Stomach (tissue), 9 donors: Measurements from ENCODE around the gene PDE4D. TPM values are rescaled to one million over a fixed set of nuclear protein-coding genes. Genes with fewer than 3 reads are reported as not detected.
"Not testable (repeated sequence)": the region's sequence is repeated elsewhere in the genome, so short reads cannot be mapped to it uniquely, and the experiment has no call there.

Source experiments
- DNase-seq, 2 donors: peaks; one replicate each; pipeline versions ENCODE4 v3.0.0 to v3.0.0-alpha.2; 2013 to 2019
- H3K27ac ChIP-seq, 5 donors: fragments of 200-600 bp in 4 of 5; sonication (generic) in 4 of 5; one replicate each; pipeline ENCODE4 v1.5.1; 2013 to 2019; ENCODE audit warnings: mild to moderate bottlenecking in 1 of 5, moderate library complexity in 1 of 5
- H3K27me3 ChIP-seq, 3 donors: fragments of 200-600 bp; sonication (generic); one replicate each; pipeline ENCODE4 v1.5.1; 2017 to 2019; ENCODE audit warnings: mixed run types in 1 of 3
- H3K36me3 ChIP-seq, 4 donors: fragments of 200-600 bp; sonication (generic); 1 replicate in 3 of 4; 2 replicates in 1 of 4; pipeline ENCODE4 v1.5.1; 2016 to 2019
- H3K4me1 ChIP-seq, 4 donors: fragments of 200-600 bp; sonication (generic); one replicate each; pipeline ENCODE4 v1.5.1; 2016 to 2019
- H3K4me3 ChIP-seq, 4 donors: fragments of 200-600 bp; sonication (generic) in 3 of 4; one replicate each; pipeline ENCODE4 v1.5.1; 2016 to 2019; ENCODE audit warnings: mild to moderate bottlenecking in 1 of 4
- H3K9me3 ChIP-seq, 4 donors: fragments of 200-600 bp; sonication (generic); one replicate each; pipeline ENCODE4 v1.5.1; 2016 to 2019
- CTCF ChIP-seq, 7 experiments: fragments of 450-650 bp in 4 of 7; fragments of 200-600 bp in 3 of 7; sonication (generic) in 3 of 7; IDR thresholded peaks; one replicate each; pipeline ENCODE4 v1.5.1; 2016 to 2019; ENCODE audit warnings: antibody characterized with exemption in 7 of 7, control low read depth in 2 of 7, mild to moderate bottlenecking in 1 of 7
- EP300 ChIP-seq: sonication (generic); formaldehyde crosslinking; IDR thresholded peaks from one replicate; pipeline ENCODE4 v1.6.1; 2017; ENCODE audit warnings: antibody characterized with exemption
- POLR2A ChIP-seq, 4 donors: fragments of 450-650 bp; IDR thresholded peaks; one replicate each; pipeline ENCODE4 v1.6.1; 2016; ENCODE audit warnings: antibody characterized with exemption in 4 of 4, control low read depth in 2 of 4, mild to moderate bottlenecking in 1 of 4, moderate library complexity in 1 of 4
- POLR2AphosphoS5 ChIP-seq, 3 donors: sonication (generic); formaldehyde crosslinking; IDR thresholded peaks; one replicate each; pipeline ENCODE4 v1.6.1; 2016; ENCODE audit warnings: antibody characterized with exemption in 3 of 3
- WGBS, 5 donors: extraction: QIAGEN DNeasy Blood & Tissue Kit in 3 of 5; methylation state at CpG; one replicate each; pipeline versions ENCODE4 v1.1.5 to v1.1.7; 2013 to 2018; 5-methylcytosine and 5-hydroxymethylcytosine counted together
- intact Hi-C: fragments of 100-400 bp; cut with DNase I; formaldehyde crosslinking; loops from one replicate; pipeline ENCODE4 v1.15.1; 2023; ENCODE audit warnings: low total_unique reads
- polyA plus RNA-seq, 3 donors: library from polyadenylated mRNA; stranded (reverse); fragments of 200-250 nt; gene quantifications; one replicate each; pipeline ENCODE4 v1.2.3, GENCODE V29; 2013
- total RNA-seq, 5 donors: library from RNA; depleted of rRNA; stranded (reverse); fragments of >200 nt; gene quantifications; one replicate each; pipeline versions ENCODE4 v1.1.0 to v1.2.3, GENCODE V29; 2014 to 2016
- donor health status: healthy with polysubstance abuse.
- donor health status: Bipolar disorder and iron deficiency.
- donor health status: healthy.

The PDE4D gene
- total and polyA plus RNA-seq, 8 donors, result 3.1 to 147 (median 97.3) TPM

- intact Hi-C loops, result no loop called here
- DNase-seq, result no peak
Measured at GRCh38 chr5:59786334-59786805, 107.2 kb downstream of the PDE4D start.

GRCh38 chr5:59785676-59786333, 107.7 kb downstream of the PDE4D start:
- H3K27ac ChIP-seq, result no peak overlapping the region
- peaks cover 0 to 15% (median 5%) of the 10 kb centered on the region in 4 donors for H3K4me1 ChIP-seq
- TF ChIP-seq POLR2A (IDR thresholded peaks at IDR 0.05) (no peak), EP300 (no peak), POLR2AphosphoS5 (IDR thresholded peaks at IDR 0.05) (no peak), CTCF (IDR thresholded peaks at IDR 0.05) (no peak)
- intact Hi-C loops, result no loop called here
- no peaks in the 10 kb centered on the region for H3K9me3 ChIP-seq
- H3K36me3 ChIP-seq, result no peaks in the 10 kb centered on the region
- no peak for DNase-seq
- no peak overlapping the region for H3K4me3 ChIP-seq
- WGBS, 5 donors, result 89 to 94% (median 92%) methylated on average over 5 of the region's 5 CpGs
- H3K27me3 ChIP-seq, result no peaks in the 10 kb centered on the region

More at GRCh38 chr5:59786334-59786805, 107.2 kb downstream of the PDE4D start:
- no peak overlapping the region for H3K4me3 ChIP-seq
- H3K4me1 ChIP-seq, result peaks cover 0 to 21% (median 5%) of the 10 kb centered on the region in 4 donors
- H3K27ac ChIP-seq, result no peak overlapping the region
- no peaks in the 10 kb centered on the region for H3K36me3 ChIP-seq
- no peaks in the 10 kb centered on the region for H3K27me3 ChIP-seq
- WGBS, 5 donors, result 71 to 90% (median 86%) methylated on average over 6 of the region's 6 CpGs
- TF ChIP-seq EP300 (no peak), POLR2AphosphoS5 (IDR thresholded peaks at IDR 0.05) (no peak), CTCF (IDR thresholded peaks at IDR 0.05) (no peak), POLR2A (IDR thresholded peaks at IDR 0.05) (no peak)
- H3K9me3 ChIP-seq, result no peaks in the 10 kb centered on the region

GRCh38 chr5:59784708-59785107, 108.8 kb downstream of the PDE4D start:
- H3K36me3 ChIP-seq, intact Hi-C loops, H3K27ac ChIP-seq, H3K9me3 ChIP-seq, H3K4me3 ChIP-seq, H3K27me3 ChIP-seq, H3K4me1 ChIP-seq, DNase-seq: not testable (repeated sequence)
- 41 to 84% (median 72%) methylated on average over 1 of the region's 1 CpG for WGBS, 5 donors

GRCh38 chr5:59783264-59783663, 110.3 kb downstream of the PDE4D start:
- DNase-seq, result no peak
- no peak overlapping the region for H3K27ac ChIP-seq
- H3K9me3 ChIP-seq, result no peaks in the 10 kb centered on the region
- H3K4me1 ChIP-seq, result no peaks in the 10 kb centered on the region
- intact Hi-C loops, result no loop called here
- TF ChIP-seq POLR2AphosphoS5 (IDR thresholded peaks at IDR 0.05), result no peak
- TF ChIP-seq EP300, result no peak
- no peaks in the 10 kb centered on the region for H3K27me3 ChIP-seq
- H3K4me3 ChIP-seq, result no peak overlapping the region
- no peaks in the 10 kb centered on the region for H3K36me3 ChIP-seq

GRCh38 chr5:59782856-59783255, 110.7 kb downstream of the PDE4D start:
- Histone ChIP-seq H3K27ac (no peak overlapping the region), H3K27me3 (no peaks in the 10 kb centered on the region), H3K36me3 (no peaks in the 10 kb centered on the region), H3K4me1 (no peaks in the 10 kb centered on the region), H3K4me3 (no peak overlapping the region), H3K9me3 (no peaks in the 10 kb centered on the region)
- DNase-seq, result no peak
- WGBS, 5 donors, result 74 to 91% (median 85%) methylated on average over 1 of the region's 1 CpG
- no peak for TF ChIP-seq POLR2A (IDR thresholded peaks at IDR 0.05)
- TF ChIP-seq CTCF (IDR thresholded peaks at IDR 0.05), result no peak
- TF ChIP-seq POLR2AphosphoS5 (IDR thresholded peaks at IDR 0.05), result no peak
- TF ChIP-seq EP300, result no peak
- intact Hi-C loops, result no loop called here
